Adrenal gland (tissue), 5 donors: ENCODE measurements around the gene SULT2B1.

Experiments
- POLR2A ChIP-seq, 2 donors: fragments of 450-650 bp; IDR thresholded peaks; one replicate each; pipeline ENCODE4 v1.6.1; 2017; ENCODE audit warnings: antibody characterized with exemption in 2 of 2, mild to moderate bottlenecking in 2 of 2, moderate library complexity in 1 of 2
- TF ChIP-seq, protein P1 (sequence below), 6 experiments: fragments of 450-650 bp in 4 of 6; fragments of 200-600 bp in 2 of 6; sonication (generic) in 1 of 6; IDR thresholded peaks; 1 replicate in 5 of 6; 2 replicates in 1 of 6; pipeline versions ENCODE4 v1.5.1 to v1.8.0; 2016 to 2021; ENCODE audit warnings: antibody characterized with exemption in 6 of 6, mild to moderate bottlenecking in 2 of 6, moderate library complexity in 1 of 6
- donor health status: DM: no; HTN: no; CAD: no.

DNA sequence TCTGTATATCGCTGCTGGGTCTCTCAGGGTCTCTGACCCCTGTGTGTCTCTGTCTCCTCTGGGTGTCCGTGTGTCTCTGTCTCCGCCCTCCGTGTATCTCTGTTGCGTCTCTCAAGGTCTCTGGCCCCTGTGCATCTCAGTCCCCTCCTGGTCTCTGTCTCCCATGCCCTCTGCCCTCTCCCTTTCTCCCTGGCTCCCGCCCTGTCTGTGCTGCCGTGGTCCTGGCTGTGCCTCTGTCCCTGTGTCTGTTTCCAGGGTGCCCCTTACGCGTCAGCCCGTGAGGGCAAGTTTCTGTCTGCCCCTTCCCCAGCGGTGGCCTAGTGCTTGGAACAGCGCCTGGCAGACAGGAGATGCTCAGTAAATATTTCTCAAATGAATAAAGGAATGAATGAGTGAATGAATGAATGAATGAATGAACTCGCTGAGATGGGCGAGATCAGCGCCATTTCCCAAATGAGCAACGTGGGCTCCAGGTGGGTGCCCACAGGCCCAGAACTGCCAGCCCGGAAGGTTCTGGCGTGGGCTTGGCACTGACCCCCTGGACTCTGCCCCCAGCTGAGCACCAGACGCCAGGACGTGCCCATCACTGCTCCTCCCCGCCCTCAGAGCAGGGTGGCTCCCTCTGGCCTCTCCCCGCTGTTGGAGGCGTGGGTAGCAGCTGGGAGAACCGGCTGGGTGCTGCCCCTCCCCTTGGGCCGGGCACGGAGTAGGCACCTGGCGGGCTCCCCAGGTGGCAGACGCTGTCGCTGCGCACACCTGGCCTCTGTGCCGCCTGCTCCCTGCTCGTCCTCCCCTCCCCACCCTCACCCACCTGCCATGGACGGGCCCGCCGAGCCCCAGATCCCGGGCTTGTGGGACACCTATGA is at the start of gene SULT2B1:
- TF ChIP-seq, protein P1, sequence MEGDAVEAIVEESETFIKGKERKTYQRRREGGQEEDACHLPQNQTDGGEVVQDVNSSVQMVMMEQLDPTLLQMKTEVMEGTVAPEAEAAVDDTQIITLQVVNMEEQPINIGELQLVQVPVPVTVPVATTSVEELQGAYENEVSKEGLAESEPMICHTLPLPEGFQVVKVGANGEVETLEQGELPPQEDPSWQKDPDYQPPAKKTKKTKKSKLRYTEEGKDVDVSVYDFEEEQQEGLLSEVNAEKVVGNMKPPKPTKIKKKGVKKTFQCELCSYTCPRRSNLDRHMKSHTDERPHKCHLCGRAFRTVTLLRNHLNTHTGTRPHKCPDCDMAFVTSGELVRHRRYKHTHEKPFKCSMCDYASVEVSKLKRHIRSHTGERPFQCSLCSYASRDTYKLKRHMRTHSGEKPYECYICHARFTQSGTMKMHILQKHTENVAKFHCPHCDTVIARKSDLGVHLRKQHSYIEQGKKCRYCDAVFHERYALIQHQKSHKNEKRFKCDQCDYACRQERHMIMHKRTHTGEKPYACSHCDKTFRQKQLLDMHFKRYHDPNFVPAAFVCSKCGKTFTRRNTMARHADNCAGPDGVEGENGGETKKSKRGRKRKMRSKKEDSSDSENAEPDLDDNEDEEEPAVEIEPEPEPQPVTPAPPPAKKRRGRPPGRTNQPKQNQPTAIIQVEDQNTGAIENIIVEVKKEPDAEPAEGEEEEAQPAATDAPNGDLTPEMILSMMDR (IDR thresholded peaks at IDR 0.05): no peak
- TF ChIP-seq POLR2A (IDR thresholded peaks at IDR 0.05): no peak
